HG03378 (cell line): Measurements from ENCODE around the gene POLG.

Experiments
- ATAC-seq: cut with Tn5 transposase; IDR thresholded peaks from one replicate; pipeline ENCODE4 v1.9.1; 2021; ENCODE audit warnings: mild to moderate bottlenecking, moderate library complexity; ENCODE audit not compliant: unreplicated experiment

POLG gene

GRCh38 chr15:89328398-89329254 is 6.0 kb downstream of the POLG start:
- ATAC-seq, result no peak

- no peak for ATAC-seq
These were observed 7.5 kb downstream of the POLG start for GRCh38 chr15:89327113-89327512.

GRCh38 chr15:89326316-89326715 is 8.3 kb downstream of the POLG start:
- ATAC-seq, result no peak

GRCh38 chr15:89325039-89325803 is 9.4 kb downstream of the POLG start:
- no peak for ATAC-seq

- ATAC-seq, result no peak
These were observed 10.8 kb downstream of the POLG start for GRCh38 chr15:89323825-89324224.

- ATAC-seq, result no peak
These were observed 11.8 kb downstream of the POLG start for GRCh38 chr15:89322822-89323221.

- no peak for ATAC-seq
These were observed 12.9 kb downstream of the POLG start for GRCh38 chr15:89321521-89322410.

- no peak for ATAC-seq
These were observed 14.4 kb downstream of the POLG start for GRCh38 chr15:89320200-89320599.

- no peak for ATAC-seq
These were observed 14.9 kb downstream of the POLG start for GRCh38 chr15:89319678-89320077.

GRCh38 chr15:89317186-89317720 is 17.4 kb downstream of the POLG start:
- no peak for ATAC-seq

- ATAC-seq, result no peak
These were observed 18.1 kb downstream of the POLG start for GRCh38 chr15:89316504-89316903.

- no peak for ATAC-seq
These were observed 19.2 kb downstream of the POLG start for GRCh38 chr15:89315375-89315929.

GRCh38 chr15:89309993-89310392 is 24.6 kb downstream of the POLG start:
- ATAC-seq, result no peak

- ATAC-seq, result no peak
These were observed 26.4 kb downstream of the POLG start for GRCh38 chr15:89308236-89308635.

GRCh38 chr15:89307791-89308190 is 26.8 kb downstream of the POLG start:
- ATAC-seq, result no peak

- ATAC-seq, result no peak
These were observed 27.5 kb downstream of the POLG start for GRCh38 chr15:89307046-89307587.

GRCh38 chr15:89305395-89305794 is 29.2 kb downstream of the POLG start:
- ATAC-seq, result no peak

- no peak for ATAC-seq
These were observed 30.6 kb downstream of the POLG start for GRCh38 chr15:89303986-89304385.

- ATAC-seq, result no peak
These were observed 33.1 kb downstream of the POLG start for GRCh38 chr15:89301304-89302089.
